ENCODE results near the gene ADAMTS14.

DNA sequence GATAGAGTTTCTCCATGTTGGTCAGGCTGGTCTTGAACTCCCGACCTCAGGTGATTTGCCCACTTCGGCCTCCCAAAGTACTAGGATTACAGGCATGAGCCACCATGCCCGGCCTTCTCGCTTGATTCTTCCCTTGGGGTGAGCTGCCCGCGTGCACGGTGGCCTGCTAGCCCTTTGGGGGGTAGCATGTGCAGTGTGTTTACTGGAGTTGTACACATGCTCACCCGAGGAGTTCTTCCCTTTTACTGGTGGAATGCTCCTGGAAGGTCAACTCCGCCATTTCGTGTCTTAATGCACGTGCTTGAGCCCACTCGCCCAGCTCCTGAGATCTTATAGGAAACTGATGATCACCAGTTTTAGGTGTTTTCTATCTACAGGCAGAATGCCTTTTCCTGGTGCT lies 17.0 kb upstream of the ADAMTS14 start:
- TF ChIP-seq, protein P1, sequence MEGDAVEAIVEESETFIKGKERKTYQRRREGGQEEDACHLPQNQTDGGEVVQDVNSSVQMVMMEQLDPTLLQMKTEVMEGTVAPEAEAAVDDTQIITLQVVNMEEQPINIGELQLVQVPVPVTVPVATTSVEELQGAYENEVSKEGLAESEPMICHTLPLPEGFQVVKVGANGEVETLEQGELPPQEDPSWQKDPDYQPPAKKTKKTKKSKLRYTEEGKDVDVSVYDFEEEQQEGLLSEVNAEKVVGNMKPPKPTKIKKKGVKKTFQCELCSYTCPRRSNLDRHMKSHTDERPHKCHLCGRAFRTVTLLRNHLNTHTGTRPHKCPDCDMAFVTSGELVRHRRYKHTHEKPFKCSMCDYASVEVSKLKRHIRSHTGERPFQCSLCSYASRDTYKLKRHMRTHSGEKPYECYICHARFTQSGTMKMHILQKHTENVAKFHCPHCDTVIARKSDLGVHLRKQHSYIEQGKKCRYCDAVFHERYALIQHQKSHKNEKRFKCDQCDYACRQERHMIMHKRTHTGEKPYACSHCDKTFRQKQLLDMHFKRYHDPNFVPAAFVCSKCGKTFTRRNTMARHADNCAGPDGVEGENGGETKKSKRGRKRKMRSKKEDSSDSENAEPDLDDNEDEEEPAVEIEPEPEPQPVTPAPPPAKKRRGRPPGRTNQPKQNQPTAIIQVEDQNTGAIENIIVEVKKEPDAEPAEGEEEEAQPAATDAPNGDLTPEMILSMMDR (IDR thresholded peaks at IDR 0.05) = no peak
- TF ChIP-seq POLR2A (IDR thresholded peaks at IDR 0.05) = no peak

Data from stomach (tissue), 4 donors.